Posterior vena cava (tissue), 2 donors: ENCODE data around the gene PARPBP. TPM values are rescaled to one million over a fixed set of nuclear protein-coding genes. Genes with fewer than 3 reads are reported as not detected.
"Not testable (repeated sequence)": the region's sequence is repeated elsewhere in the genome, so short reads cannot be mapped to it uniquely, and the experiment has no call there.

Source experiments
- DNase-seq: peaks from one replicate; pipeline ENCODE4 v3.0.0-alpha.2; 2020; ENCODE audit warnings: low spot score
- intact Hi-C, 2 donors: fragments of 100-400 bp; cut with DNase I; formaldehyde crosslinking; loops; one replicate each; pipeline versions ENCODE4 v1.14.1 to v1.14.2; 2022 to 2023
- long read RNA-seq, 2 donors: library from polyadenylated mRNA; unstranded; transcript quantifications; one replicate each; pipeline ENCODE4 v2.0.0, GENCODE V29; 2020 to 2021
- total RNA-seq, 2 donors: library from RNA; stranded (reverse); fragmentation: NEBNext Ultra II Directional; extraction: Animal tissue kit (Norgen Biotek cat#: 25700); gene quantifications; one replicate each; pipeline ENCODE4 v1.2.1, GENCODE V29; 2021
- donor health status: DM: yes; HTN: yes; CAD: no.
- donor health status: DM: yes; HTN: yes; CAD: no.

The PARPBP gene
- 1 to 10 TPM; 2.4 to 3.2 TPM for total RNA-seq
- long read RNA-seq, donor 1, result 0 reads
- long read RNA-seq, donor 2, result 0 reads

GRCh38 chr12:102119674-102120563 is at the start of gene PARPBP, which contains the start of gene NUP37:
Gene PARPBP, plus strand, starts transcription at chr12:102120183. Its CDS starts 3,706 bp downstream, at chr12:102123889.
Gene NUP37, minus strand, starts transcription at chr12:102120114. Its CDS starts 1,596 bp downstream, at chr12:102118518.
- intact Hi-C loops, result no loop called here

GRCh38 chr12:102072092-102072491 is 47.9 kb upstream of the PARPBP start:
- DNase-seq, result peak; percentile 29
- intact Hi-C loops, result not testable (repeated sequence)

More at GRCh38 chr12:102119674-102120563, at the start of gene PARPBP, which contains the start of gene NUP37:
- peak; percentile 97 for DNase-seq

DNA sequence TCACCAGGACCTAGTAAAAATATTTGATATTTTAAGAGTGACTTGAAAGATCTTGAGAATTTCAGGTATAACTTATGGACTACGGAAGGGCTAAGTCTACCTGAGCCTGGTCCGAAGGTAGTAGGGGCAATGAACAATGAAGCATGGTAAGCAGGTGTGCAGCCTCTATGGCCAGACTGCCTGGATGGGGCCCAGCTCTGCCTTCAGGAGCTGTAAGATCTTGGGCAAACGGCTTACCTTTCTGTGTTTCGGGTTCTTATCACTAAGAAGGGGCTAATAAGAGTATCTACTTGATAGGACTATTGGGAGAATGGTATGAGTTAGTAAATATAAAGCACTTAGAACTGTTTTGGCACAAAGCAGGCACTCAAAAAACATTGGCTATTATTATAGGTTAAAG is 39.1 kb upstream of the PARPBP start:
- DNase-seq, result no peak
- intact Hi-C loops, result no loop called here

DNA sequence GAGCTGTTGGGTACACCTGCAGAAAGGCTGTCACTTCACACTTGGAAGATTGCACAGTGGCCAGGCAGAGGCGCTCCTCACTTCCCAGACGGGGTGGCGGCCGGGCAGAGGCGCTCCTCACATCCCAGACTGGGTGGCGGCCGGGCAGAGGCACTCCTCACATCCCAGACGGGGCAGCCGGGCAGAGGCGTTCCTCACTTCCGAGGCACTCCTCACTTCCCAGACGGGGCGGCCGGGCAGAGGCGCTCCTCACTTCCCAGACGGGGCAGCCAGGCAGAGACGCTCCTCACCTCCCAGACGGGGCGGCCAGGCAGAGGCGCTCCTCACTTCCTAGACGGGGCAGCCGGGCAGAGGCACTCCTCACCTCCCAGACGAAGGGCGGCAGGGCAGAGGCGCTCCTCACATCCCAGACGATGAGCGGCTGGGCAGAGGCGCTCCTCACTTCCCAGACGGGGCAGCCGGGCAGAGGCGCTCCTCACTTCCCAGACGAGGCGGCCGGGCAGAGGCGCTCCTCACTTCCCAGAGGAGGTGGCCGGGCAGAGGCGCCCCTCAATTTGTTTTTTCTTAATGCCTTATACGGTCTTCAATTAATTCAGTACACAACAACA is 30.7 kb upstream of the PARPBP start:
- DNase-seq, intact Hi-C loops: not testable (repeated sequence)

DNA sequence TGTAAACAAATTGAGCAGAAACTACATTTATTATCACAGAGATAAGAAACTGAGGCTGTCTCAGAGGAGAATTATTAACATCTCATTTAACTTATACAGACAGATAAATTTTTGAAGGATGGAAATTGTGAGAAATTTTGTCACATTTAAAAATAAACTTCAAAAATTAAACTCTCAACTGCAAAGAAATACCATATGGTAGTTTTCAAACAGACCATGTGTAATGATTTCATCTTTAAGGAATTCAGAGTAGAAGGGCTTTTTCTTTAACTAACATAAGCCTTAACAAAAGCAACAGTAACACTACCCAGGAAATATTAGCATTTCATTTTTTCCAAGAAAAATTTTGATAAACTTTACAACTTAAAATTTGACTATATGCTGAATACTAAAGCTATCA is 26.7 kb upstream of the PARPBP start:
- no peak for DNase-seq

GRCh38 chr12:102095677-102096263 is 24.2 kb upstream of the PARPBP start:
- intact Hi-C loops, result no loop called here
- no peak for DNase-seq

More for the DNA sequence above, 26.7 kb upstream of the PARPBP start:
- intact Hi-C loops, result no loop called here

GRCh38 chr12:102096855-102097254 is 23.1 kb upstream of the PARPBP start:
- intact Hi-C loops, result no loop called here
- no peak for DNase-seq

DNA sequence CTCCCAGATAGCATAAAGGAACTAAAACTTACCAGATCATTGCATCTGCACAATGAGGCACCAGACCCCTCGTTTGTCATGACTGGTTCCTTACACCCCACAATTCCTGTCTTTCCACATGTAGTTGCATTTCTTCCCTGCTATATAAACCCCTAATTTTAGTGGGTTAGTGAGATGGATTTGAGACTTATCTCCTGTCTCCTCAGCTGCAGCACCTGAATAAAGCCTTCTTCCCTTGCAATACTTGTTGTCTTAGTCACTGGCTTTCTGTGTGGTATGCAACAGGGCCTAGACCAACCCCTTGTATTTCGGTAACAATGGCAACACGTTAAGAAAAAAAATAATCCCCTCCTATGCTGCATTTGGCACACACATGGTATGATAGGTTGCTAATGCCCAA is 13.1 kb upstream of the PARPBP start:
- intact Hi-C loops, result no loop called here
- no peak for DNase-seq

- no peak for DNase-seq
- intact Hi-C loops, result no loop called here
Observed at GRCh38 chr12:102107970-102108369, 12.0 kb upstream of the PARPBP start.

GRCh38 chr12:102110782-102111181 is 9.2 kb upstream of the PARPBP start:
- intact Hi-C loops, result no loop called here
- DNase-seq, result no peak

GRCh38 chr12:102114212-102114611 is 5.8 kb upstream of the PARPBP start:
- DNase-seq, result no peak
- intact Hi-C loops, result no loop called here

DNA sequence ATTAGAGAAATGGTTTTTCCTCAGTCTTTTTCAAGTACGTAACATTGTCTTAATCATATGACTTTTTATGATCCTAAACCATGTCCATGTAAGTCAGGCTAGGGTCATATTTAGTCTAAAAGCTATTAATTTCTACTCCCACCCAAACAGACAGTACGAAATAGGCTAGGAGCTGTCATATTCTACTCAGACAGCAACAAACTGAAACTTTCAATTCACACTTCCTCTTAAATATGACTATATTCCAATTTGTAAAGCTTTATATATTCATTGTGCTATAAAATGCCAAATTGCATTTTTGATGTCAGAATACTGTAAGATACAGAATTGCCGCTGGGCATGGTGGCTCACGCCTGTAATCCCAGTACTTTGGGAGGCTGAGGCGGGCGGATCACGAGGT is 3.6 kb upstream of the PARPBP start:
- no peak for DNase-seq
- intact Hi-C loops, result no loop called here

GRCh38 chr12:102118874-102119273 is 1.1 kb upstream of the PARPBP start:
- DNase-seq, result no peak
- intact Hi-C loops, result no loop called here

DNA sequence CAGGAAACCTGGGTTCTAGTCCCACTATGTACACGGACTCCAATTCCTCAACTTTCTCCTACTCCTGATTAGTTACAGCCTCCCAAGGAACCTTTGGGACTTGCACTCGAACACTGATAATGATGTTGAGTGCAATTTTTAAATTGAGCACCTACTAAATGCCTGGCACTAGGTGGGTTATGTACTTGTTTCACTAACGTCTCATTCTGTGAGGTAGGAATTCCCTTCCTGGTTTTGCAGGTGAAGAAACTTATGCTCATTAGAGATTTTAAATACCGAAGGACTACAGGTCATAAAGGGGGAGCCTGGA is 536 bp downstream of the PARPBP start:
- DNase-seq, result no peak
- intact Hi-C loops, result no loop called here

DNA sequence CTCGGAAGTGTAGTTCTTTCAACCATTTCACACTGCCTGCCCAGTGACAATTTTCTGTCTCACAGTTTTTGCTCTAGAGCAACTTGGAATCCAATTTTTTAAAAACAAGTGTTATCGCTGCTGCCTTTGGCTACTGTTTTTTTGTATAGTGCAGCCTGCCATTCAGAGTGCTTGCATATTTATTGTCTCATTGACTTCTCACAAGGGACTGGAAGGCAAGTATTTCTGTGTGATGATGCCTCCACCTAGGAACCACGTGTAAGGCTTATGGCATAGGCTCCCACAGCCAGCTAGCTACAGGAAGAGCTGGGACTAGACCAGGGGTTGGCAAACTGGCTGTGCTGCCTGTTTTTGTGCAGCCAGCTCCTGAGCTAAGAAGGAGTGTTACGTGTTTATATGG is 903 bp downstream of the PARPBP start:
- intact Hi-C loops, result no loop called here
- DNase-seq, result no peak

DNA sequence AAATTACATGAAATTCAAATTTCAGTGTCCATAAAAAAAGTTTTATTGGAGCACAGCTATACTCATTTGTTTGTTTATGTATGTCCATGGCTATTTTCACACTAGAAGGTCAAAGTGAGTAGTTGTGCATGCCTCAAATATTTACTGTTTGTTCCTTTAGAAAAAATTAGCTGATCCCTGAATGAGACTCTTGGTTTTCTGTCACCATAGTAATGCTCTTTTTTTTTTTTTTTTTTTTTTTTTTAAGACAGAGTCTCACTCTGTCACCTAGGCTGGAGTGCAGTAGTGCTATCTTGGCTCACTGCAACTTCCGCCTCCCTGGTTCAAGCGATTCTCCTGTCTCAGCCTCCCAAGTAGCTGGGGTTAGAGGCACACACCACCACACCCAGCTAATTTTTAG is 1.3 kb downstream of the PARPBP start:
- DNase-seq, intact Hi-C loops: not testable (repeated sequence)

GRCh38 chr12:102130720-102131119 is 10.7 kb downstream of the PARPBP start:
- DNase-seq, intact Hi-C loops: not testable (repeated sequence)

- DNase-seq, intact Hi-C loops: not testable (repeated sequence)
Observed at GRCh38 chr12:102131442-102131841, 11.5 kb downstream of the PARPBP start.

- DNase-seq, intact Hi-C loops: not testable (repeated sequence)
Observed at GRCh38 chr12:102137619-102138018, 17.6 kb downstream of the PARPBP start.

DNA sequence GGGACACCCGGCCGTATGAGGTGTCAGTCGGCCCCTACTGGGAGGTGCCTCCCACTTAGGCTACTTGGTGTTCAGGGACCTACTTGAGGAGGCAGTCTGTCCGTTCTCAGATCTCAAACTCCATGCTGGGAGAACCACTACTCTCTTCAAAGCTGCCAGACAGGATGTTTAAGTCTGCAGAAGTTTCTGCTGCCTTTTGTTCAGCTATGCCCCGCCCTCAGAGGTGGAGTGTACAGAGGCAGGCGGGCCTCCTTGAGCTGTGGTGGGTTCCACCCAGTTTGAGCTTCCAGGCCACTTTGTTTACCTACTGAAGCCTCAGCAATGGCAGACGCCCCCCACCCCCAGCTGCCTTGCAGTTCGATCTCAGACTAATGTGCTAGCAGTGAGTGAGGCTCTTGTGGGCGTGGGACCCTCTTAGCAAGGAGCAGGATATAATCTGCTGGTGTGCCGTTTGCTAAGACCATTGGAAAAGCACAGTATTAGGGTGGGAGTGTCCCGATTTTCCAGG is 22.9 kb downstream of the PARPBP start:
- intact Hi-C loops, DNase-seq: not testable (repeated sequence)
